Measurements from ENCODE around the gene ZNF638. TPM values are rescaled to one million over a fixed set of nuclear protein-coding genes. Genes with fewer than 3 reads are reported as not detected.

ZNF638 gene
- total and polyA plus RNA-seq, 2 of the 4 experiments (the other 2 are of a cell fraction) = 46.4 to 129 TPM

- peak overlapping the region; percentile 99 for H2AFZ ChIP-seq (replicated peaks; ENCODE audit: low read length, poor library complexity)
- ChIA-PET CTCF (interaction anchor here (1.4 to 3.8 kb wide), 4 partner anchors 12 to 49 kb away, joined by 5 to 24 read pairs (median 9); no protein-coding TSS in a partner anchor), POLR2A (ENCODE audit: unreplicated experiment) (no interaction called here)
- H3K27me3 ChIP-seq (ENCODE audit: control insufficient read depth, insufficient read depth, low read length) = peaks cover 4% of the 10 kb centered on the region
- H2AK5ac ChIP-seq (ENCODE audit: low read depth, low read length) = 0 out of 2 replicates have a peak overlapping the region, but pooled peaks have one; percentile 6
- no peak for ATAC-seq (ENCODE audit: low read depth)
- H4K91ac ChIP-seq (ENCODE audit: insufficient read depth, low read depth, low read length) = 0 out of 2 replicates have a peak overlapping the region, but pooled peaks have one; percentile 56
- peaks cover 9 to 32% of the 10 kb centered on the region in 2 experiments; a peak in 2 of 4 replicates for H3K79me1 ChIP-seq (ENCODE audit: low read depth in 1 of 2, low read length in 2 of 2)
- no peak for DNase-seq
- H3K4me3 ChIP-seq (ENCODE audit: insufficient read depth, low read depth, low read length) = peak overlapping the region; percentile 94
- intact Hi-C loops (cut with micrococcal nuclease) (loop anchor here (10.0 kb wide), 1 partner anchor 198 kb away; the partner anchor contains the start of genes MCEE and MPHOSPH10), dilution Hi-C loops (cut with HindIII; ENCODE audit: low sequenced_read_pairs, unreplicated experiment) (no loop called here), in situ Hi-C loops (cut with MboI; ENCODE audit: low sequenced_read_pairs) (no loop called here)
- no peak overlapping the region for H2BK15ac ChIP-seq (ENCODE audit: low read depth, low read length)
- WGBS, 2 experiments (ENCODE audit: extremely low coverage in 2 of 2, insufficient read length in 1 of 2) = no CpG with 5 or more reads among the region's 6 CpGs
- H3K18ac ChIP-seq (ENCODE audit: low read depth, low read length) = no peak overlapping the region
- H2BK5ac ChIP-seq (ENCODE audit: low read depth, low read length, poor library complexity, severe bottlenecking) = peak overlapping the region; percentile 94
- H3K4me2 ChIP-seq (ENCODE audit: low read depth, low read length) = peak overlapping the region; percentile 87
- H2AK9ac ChIP-seq (replicated peaks; ENCODE audit: low read depth, low read length, poor library complexity) = peak overlapping the region; percentile 91
- H4K8ac ChIP-seq (ENCODE audit: low read depth in 2 of 2, low read length in 2 of 2) = peak overlapping the region; percentile 89 to 93; a peak in 3 of 4 replicates
- H3K23ac ChIP-seq (ENCODE audit: low read depth, low read length) = peak overlapping the region; percentile 88; the same call in 1 of the 2 replicates
- BruUV-seq (replicated peaks) = no TSS peak
- H3K27ac ChIP-seq (ENCODE audit: insufficient read depth, low read length) = peak overlapping the region; percentile 99
- no peak overlapping the region; the same call in 1 of the 2 replicates for H4K5ac ChIP-seq (ENCODE audit: low read depth, low read length)
- peak overlapping the region; percentile 99 for H3K9ac ChIP-seq (ENCODE audit: low read depth, low read length)
- peak overlapping the region; percentile 98; the same call in 1 of the 2 replicates for H3K56ac ChIP-seq (ENCODE audit: extremely low read depth, insufficient read depth, low read length)
- H4K20me1 ChIP-seq (ENCODE audit: insufficient read depth, low read length) = peaks cover 32% of the 10 kb centered on the region
- peak overlapping the region; percentile 99 for H3K4ac ChIP-seq (ENCODE audit: low read depth, low read length)
- no peaks in the 10 kb centered on the region for H3K4me1 ChIP-seq (ENCODE audit: control insufficient read depth, insufficient read depth, low read length)
- TF ChIP-seq CHD1 (IDR thresholded peaks at IDR 0.05; ENCODE audit: low read depth, low read length) (peak; percentile 62; the same call in 1 of the 2 replicates), FOS (IDR thresholded peaks at IDR 0.05; ENCODE audit: low read depth, low read length) (no peak)
- H3K9me3 ChIP-seq (ENCODE audit: control insufficient read depth, insufficient read depth, low read length) = no peaks in the 10 kb centered on the region
- H3K14ac ChIP-seq (replicated peaks; ENCODE audit: low read depth, low read length) = peak overlapping the region; percentile 100; the same call in 1 of the 2 replicates
- H2BK120ac ChIP-seq (ENCODE audit: low read depth, low read length) = no peak overlapping the region
- peaks cover 3% of the 10 kb centered on the region; the same call in 1 of the 2 replicates for H3K9me1 ChIP-seq (ENCODE audit: insufficient read depth, low read length)
- peaks cover 3% of the 10 kb centered on the region; the same call in 1 of the 2 replicates for H3K36me3 ChIP-seq (ENCODE audit: control insufficient read depth, insufficient read depth, low read length)
- no peak overlapping the region for H2BK20ac ChIP-seq (ENCODE audit: low read depth, low read length)
Measured at GRCh38 chr2:71332435-71332796, 834 bp downstream of the ZNF638 start.

All from IMR-90 (cell line).